ENCODE results near the gene NEK6. TPM values are rescaled to one million over a fixed set of nuclear protein-coding genes. Genes with fewer than 3 reads are reported as not detected.
A peak's percentile ranks its signal among the peaks of the same experiment; 100 is the strongest.

Gene NEK6
- total RNA-seq, 6 experiments from 2014 or later = 61.6 to 128 (median 67.5) TPM

DNA sequence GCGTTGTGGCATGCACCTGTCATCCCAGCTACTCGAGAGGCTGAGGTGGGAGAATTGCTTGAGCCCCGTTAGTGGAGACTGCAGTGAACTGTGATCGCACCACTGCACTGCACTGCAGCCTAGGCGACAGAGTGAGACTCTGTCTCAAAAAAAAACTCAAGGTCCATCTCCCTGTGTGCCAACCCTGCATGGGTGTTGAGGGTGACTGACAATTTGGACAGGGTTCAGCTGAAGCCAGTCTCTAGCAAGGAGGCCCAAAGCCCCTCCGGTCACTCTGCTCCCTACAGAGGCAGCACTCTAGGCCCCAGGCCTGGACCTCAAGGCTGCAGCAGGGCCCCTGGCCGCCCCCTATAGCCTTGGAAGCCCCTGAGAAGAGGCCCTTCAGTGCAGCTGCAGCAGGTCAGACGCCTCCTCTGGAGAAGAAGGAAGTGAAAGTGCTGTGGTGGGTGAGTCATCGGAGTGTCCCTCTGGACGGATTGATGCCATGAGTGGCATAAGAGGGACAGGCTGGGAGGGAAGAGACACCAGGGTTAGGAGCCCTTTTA, 39.2 kb upstream of the NEK6 start:
- no peaks in the 10 kb centered on the region for H3K36me3 ChIP-seq
- ATAC-seq = peak in 3 of 4 donors; percentile 2 to 52 (median 7)

GRCh38 chr9:124218987-124219461, 38.7 kb upstream of the NEK6 start:
- Histone ChIP-seq H3K4me1 (peaks cover 0 to 54% (median 24%) of the 10 kb centered on the region in 4 donors), H3K9me3 (no peaks in the 10 kb centered on the region), H3K36me3 (no peaks in the 10 kb centered on the region), H3K4me3 (no peak overlapping the region), H3K27ac (peak overlapping the region; percentile 10 to 43 (median 40)), H3K27me3 (no peaks in the 10 kb centered on the region)
- ATAC-seq (no peak), DNase-seq (peak in 1 of 3 donors; percentile 31)
- TF ChIP-seq, protein P1, sequence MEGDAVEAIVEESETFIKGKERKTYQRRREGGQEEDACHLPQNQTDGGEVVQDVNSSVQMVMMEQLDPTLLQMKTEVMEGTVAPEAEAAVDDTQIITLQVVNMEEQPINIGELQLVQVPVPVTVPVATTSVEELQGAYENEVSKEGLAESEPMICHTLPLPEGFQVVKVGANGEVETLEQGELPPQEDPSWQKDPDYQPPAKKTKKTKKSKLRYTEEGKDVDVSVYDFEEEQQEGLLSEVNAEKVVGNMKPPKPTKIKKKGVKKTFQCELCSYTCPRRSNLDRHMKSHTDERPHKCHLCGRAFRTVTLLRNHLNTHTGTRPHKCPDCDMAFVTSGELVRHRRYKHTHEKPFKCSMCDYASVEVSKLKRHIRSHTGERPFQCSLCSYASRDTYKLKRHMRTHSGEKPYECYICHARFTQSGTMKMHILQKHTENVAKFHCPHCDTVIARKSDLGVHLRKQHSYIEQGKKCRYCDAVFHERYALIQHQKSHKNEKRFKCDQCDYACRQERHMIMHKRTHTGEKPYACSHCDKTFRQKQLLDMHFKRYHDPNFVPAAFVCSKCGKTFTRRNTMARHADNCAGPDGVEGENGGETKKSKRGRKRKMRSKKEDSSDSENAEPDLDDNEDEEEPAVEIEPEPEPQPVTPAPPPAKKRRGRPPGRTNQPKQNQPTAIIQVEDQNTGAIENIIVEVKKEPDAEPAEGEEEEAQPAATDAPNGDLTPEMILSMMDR (IDR thresholded peaks at IDR 0.05) = no peak
- no peak for TF ChIP-seq POLR2A (IDR thresholded peaks at IDR 0.05)
- intact Hi-C loops (cut with DNase I) = no loop called here
- 80% methylated on average over 1 of the region's 2 CpGs for WGBS (ENCODE audit: insufficient coverage, low coverage, low lambda C conversion rate, missing lambda C conversion rate)

More for the DNA sequence above, 39.2 kb upstream of the NEK6 start:
- 39% methylated on average over 7 of the region's 10 CpGs for WGBS (ENCODE audit: insufficient coverage, low coverage, low lambda C conversion rate, missing lambda C conversion rate)
- intact Hi-C loops (cut with DNase I) = no loop called here
- Histone ChIP-seq H3K27ac (peak overlapping the region; percentile 10 to 43 (median 40)), H3K4me3 (no peak overlapping the region), H3K4me1 (peaks cover 0 to 49% (median 22%) of the 10 kb centered on the region in 4 donors), H3K9me3 (no peaks in the 10 kb centered on the region), H3K27me3 (no peaks in the 10 kb centered on the region)
- no peak for TF ChIP-seq POLR2A (IDR thresholded peaks at IDR 0.05)
- TF ChIP-seq, protein P1 (IDR thresholded peaks at IDR 0.05) = no peak
- DNase-seq = peak; percentile 65 to 69 (median 66)

- no peaks in the 10 kb centered on the region for H3K9me3 ChIP-seq
- peak; percentile 77 for TF ChIP-seq POLR2A (IDR thresholded peaks at IDR 0.05)
- TF ChIP-seq, protein P1 (IDR thresholded peaks at IDR 0.05) = no peak
- peak; percentile 65 to 84 (median 78) for ATAC-seq
- DNase-seq = peak; percentile 75 to 94 (median 89)
- WGBS (ENCODE audit: insufficient coverage, low coverage, low lambda C conversion rate, missing lambda C conversion rate) = 16% methylated on average over 4 of the region's 6 CpGs
- peak overlapping the region; percentile 77 to 91 (median 83) for H3K27ac ChIP-seq
- H3K4me1 ChIP-seq = peaks cover 0 to 56% (median 27%) of the 10 kb centered on the region in 4 donors
- no peaks in the 10 kb centered on the region for H3K36me3 ChIP-seq
- intact Hi-C loops (cut with DNase I) = loop anchor here (10.0 kb wide), 1 partner anchor 54 kb away; no protein-coding TSS in a partner anchor
- no peaks in the 10 kb centered on the region for H3K27me3 ChIP-seq
- H3K4me3 ChIP-seq = peak overlapping the region in 1 of 3 donors; percentile 12
These were observed 36.8 kb upstream of the NEK6 start for GRCh38 chr9:124220946-124221451.

- 65% methylated on average over 2 of the region's 3 CpGs for WGBS (ENCODE audit: insufficient coverage, low coverage, low lambda C conversion rate, missing lambda C conversion rate)
- ATAC-seq (no peak), DNase-seq (peak in 1 of 3 donors; percentile 17)
- H3K27ac ChIP-seq = peak overlapping the region; percentile 77 to 91 (median 83)
- H3K36me3 ChIP-seq = no peaks in the 10 kb centered on the region
- TF ChIP-seq, protein P1 (IDR thresholded peaks at IDR 0.05) = no peak
- no peak for TF ChIP-seq POLR2A (IDR thresholded peaks at IDR 0.05)
- H3K4me1 ChIP-seq = peaks cover 0 to 56% (median 27%) of the 10 kb centered on the region in 4 donors
- H3K9me3 ChIP-seq = no peaks in the 10 kb centered on the region
- intact Hi-C loops (cut with DNase I) = loop anchor here (10.0 kb wide), 1 partner anchor 53 kb away; no protein-coding TSS in a partner anchor
- H3K27me3 ChIP-seq = no peaks in the 10 kb centered on the region
- H3K4me3 ChIP-seq = no peak overlapping the region
These were observed 36.1 kb upstream of the NEK6 start for GRCh38 chr9:124221676-124222075.
